ENCODE measurements around the gene GRIP2.
"Not testable (repeated sequence)": the region's sequence is repeated elsewhere in the genome, so short reads cannot be mapped to it uniquely, and the experiment has no call there.

GRIP2 gene

GRCh38 chr3:14518432-14518802, 21.7 kb downstream of the GRIP2 start:
- no peak for DNase-seq (ENCODE audit: low read depth in 2 of 2)
- H3K4me3 ChIP-seq (replicated peaks in 1 of 2; ENCODE audit: low read depth in 2 of 2, low read length in 2 of 2): no peak overlapping the region
- TF ChIP-seq, protein P1, sequence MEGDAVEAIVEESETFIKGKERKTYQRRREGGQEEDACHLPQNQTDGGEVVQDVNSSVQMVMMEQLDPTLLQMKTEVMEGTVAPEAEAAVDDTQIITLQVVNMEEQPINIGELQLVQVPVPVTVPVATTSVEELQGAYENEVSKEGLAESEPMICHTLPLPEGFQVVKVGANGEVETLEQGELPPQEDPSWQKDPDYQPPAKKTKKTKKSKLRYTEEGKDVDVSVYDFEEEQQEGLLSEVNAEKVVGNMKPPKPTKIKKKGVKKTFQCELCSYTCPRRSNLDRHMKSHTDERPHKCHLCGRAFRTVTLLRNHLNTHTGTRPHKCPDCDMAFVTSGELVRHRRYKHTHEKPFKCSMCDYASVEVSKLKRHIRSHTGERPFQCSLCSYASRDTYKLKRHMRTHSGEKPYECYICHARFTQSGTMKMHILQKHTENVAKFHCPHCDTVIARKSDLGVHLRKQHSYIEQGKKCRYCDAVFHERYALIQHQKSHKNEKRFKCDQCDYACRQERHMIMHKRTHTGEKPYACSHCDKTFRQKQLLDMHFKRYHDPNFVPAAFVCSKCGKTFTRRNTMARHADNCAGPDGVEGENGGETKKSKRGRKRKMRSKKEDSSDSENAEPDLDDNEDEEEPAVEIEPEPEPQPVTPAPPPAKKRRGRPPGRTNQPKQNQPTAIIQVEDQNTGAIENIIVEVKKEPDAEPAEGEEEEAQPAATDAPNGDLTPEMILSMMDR (IDR thresholded peaks at IDR 0.05; ENCODE audit: low read depth, low read length): no peak

GRCh38 chr3:14517601-14518431, 22.3 kb downstream of the GRIP2 start:
- no peak overlapping the region for H3K4me3 ChIP-seq (replicated peaks in 1 of 2; ENCODE audit: low read depth in 2 of 2, low read length in 2 of 2)
- no peak for DNase-seq (ENCODE audit: low read depth in 2 of 2)
- TF ChIP-seq, protein P1 (IDR thresholded peaks at IDR 0.05; ENCODE audit: low read depth, low read length): no peak

GRCh38 chr3:14516738-14517345, 23.3 kb downstream of the GRIP2 start:
- TF ChIP-seq, protein P1 (IDR thresholded peaks at IDR 0.05; ENCODE audit: low read depth, low read length): no peak
- no peak overlapping the region for H3K4me3 ChIP-seq (replicated peaks in 1 of 2; ENCODE audit: low read depth in 2 of 2, low read length in 2 of 2)
- no peak for DNase-seq (ENCODE audit: low read depth in 2 of 2)

DNA sequence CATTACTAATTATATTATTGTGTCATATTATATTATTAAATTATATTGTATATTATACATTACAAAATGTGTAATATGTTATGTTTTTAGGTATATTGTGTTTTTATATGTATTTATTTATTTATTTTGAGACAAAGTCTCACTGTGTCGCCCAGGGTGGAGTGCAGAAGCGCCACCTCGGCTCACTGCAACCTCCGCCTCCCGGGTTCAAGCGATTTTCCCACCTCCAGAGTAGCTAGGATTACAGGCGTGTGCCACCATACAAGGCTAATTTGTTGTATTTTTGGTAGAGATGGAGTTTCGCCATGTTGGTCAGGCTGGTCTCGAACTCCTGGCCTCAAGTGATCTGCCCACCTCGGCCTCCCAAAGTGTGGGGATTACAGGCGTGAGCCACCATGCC, 24.6 kb downstream of the GRIP2 start:
- DNase-seq (ENCODE audit: low read depth in 2 of 2); H3K4me3 ChIP-seq (replicated peaks in 1 of 2; ENCODE audit: low read depth in 2 of 2, low read length in 2 of 2): not testable (repeated sequence)

GRCh38 chr3:14514323-14514720, 25.8 kb downstream of the GRIP2 start:
- DNase-seq (ENCODE audit: low read depth in 2 of 2): no peak
- no peak overlapping the region for H3K4me3 ChIP-seq (replicated peaks in 1 of 2; ENCODE audit: low read depth in 2 of 2, low read length in 2 of 2)
- TF ChIP-seq, protein P1 (IDR thresholded peaks at IDR 0.05; ENCODE audit: low read depth, low read length): no peak

DNA sequence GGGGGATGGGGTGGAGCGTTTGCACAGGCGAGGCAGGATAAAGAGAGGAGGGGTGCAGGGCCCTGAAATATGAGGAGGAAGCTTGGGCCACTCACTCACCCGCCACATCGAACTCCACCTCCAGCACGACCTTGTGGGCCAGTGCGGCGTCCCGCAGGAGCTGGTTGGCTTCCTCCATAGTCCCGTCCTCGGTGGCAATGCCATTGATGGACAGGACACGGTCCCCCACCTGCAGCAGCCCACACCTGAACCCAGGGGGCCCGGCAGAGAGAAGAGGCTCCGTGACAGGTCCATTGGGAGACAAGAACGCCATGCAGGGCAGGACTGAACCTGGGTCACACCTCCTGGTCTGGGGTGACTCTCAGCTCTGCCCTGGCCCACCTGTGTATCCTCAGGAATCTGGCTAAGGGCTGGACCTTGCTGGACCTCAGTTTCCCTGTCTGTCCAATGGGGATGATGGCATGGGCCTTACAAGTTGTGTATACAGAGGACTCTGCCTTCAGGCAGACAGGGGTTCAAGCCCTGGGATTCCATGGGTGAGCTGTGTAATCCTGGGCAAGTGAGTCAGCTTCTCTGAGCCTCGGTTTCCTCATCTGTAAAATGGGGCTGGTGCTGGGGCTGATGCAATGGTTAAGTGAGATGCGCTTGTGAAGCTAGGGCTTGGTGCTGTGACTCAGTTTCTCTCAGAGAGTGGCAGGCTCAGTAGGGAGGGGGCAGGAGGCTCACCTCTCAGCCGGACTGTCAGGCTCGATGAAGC, 26.4 kb downstream of the GRIP2 start:
- DNase-seq (ENCODE audit: low read depth in 2 of 2): no peak
- no peak overlapping the region for H3K4me3 ChIP-seq (replicated peaks in 1 of 2; ENCODE audit: low read depth in 2 of 2, low read length in 2 of 2)
- TF ChIP-seq, protein P1 (IDR thresholded peaks at IDR 0.05; ENCODE audit: low read depth, low read length): no peak

DNA sequence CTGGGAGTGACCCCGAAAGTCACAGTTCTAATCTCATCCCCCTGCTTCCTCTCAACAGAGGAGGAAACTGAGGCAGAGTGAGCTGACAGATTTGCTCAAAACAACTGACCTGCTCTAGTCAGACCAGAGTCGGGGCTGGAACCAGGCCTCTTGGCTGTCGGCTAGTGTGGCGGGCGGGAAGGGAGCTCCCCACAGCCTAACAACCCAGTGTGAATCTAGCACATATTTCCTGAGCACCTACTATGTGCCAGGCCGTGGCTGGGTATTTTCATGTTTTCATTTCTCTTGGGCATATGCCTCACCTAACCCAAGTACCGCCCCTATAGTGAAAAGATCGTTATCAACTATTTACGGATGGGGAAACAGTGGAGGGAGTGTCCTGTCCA, 27.2 kb downstream of the GRIP2 start:
- TF ChIP-seq, protein P1 (IDR thresholded peaks at IDR 0.05; ENCODE audit: low read depth, low read length): no peak
- no peak for DNase-seq (ENCODE audit: low read depth in 2 of 2)
- no peak overlapping the region for H3K4me3 ChIP-seq (replicated peaks in 1 of 2; ENCODE audit: low read depth in 2 of 2, low read length in 2 of 2)
